NCI-H128 (cell line): Measurements from ENCODE around the gene SUPT6H.
"Not testable (repeated sequence)": the region's sequence is repeated elsewhere in the genome, so short reads cannot be mapped to it uniquely, and the experiment has no call there.

Experiments
- DNase-seq: peaks from one replicate; lab custom pipeline; 2025; ENCODE audit not compliant: unreplicated experiment; lab: John Stamatoyannopoulos, UW

Gene SUPT6H

DNA sequence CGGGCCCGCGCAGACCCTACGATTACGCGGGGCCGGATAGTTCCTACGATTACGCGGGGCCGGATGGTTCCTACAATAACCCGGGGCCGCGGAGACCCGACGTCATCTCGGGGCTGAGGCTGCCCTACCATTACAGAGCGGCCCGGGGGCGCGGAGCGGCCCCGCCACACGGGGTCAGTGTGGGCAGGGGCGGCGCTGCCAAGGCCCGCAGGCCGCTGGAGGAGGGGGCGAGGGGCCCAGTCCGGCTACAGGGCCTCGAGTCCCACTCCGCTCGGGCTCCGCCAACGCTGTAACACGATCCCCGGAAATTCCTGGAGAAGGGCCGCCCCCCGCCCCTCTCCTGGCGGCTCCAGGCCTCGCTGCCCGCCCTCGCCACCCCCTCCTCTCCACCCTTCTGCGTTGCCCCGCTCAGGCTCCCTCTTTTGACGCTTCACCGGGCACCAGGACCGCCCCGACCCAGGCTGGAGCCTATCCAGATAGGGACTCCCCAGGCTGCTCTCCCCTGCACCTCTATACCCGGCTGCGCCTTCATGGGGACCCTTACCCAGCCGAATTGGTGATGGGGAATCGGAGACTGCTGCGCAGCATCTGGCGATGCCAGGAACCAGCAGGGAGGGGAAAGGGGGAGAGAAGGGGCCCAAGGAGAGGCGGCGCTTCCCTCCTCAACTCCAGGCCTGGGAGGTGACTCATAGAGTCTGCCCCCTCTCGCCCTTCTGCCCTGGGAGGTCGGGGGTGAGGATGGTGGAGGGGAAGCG is 55.8 kb downstream of the SUPT6H start, which contains the start of gene RAB34:
RAB34 (minus strand) TSS at position 291 of the 755 bp plus-strand sequence. CDS start 602 bp downstream, outside the sequence.
- peak; percentile 7 for DNase-seq

DNA sequence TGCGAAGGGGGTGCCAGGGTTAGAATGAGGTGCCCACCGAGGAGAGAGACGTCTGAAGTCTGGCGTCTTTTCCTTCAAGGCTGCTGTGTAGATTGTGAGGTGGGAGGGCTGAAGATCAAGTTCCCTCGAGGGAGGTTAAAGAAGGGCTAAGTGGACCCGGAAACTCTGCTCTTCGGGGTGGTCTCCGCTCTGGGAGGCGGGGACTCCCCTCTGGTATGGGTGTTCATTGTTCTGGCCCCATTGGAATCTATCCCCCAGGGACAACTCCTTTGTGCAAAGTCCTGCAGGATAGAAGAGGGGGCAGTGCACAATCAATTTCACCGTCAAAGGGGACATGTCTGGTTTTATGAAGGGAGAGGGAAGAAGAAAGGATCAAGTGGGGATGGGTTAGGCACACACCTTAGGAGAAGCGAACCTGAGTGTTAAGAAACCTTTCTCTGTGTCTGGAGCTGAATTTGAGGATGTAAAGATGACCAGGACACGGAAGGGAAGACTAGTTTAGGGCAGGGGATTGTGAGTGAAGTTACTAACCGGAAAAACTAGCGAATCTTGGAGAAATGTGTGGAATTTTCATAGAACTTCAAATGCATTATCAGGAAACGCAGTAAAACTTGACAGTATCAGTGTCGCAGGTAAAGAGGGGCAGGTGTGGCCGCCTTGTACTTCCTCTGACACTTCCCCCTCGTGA is 56.5 kb downstream of the SUPT6H start:
- no peak for DNase-seq

- no peak for DNase-seq
Observed at GRCh38 chr17:28719021-28719433, 57.0 kb downstream of the SUPT6H start.

- DNase-seq: no peak
Observed at GRCh38 chr17:28720247-28720996, 58.4 kb downstream of the SUPT6H start.

DNA sequence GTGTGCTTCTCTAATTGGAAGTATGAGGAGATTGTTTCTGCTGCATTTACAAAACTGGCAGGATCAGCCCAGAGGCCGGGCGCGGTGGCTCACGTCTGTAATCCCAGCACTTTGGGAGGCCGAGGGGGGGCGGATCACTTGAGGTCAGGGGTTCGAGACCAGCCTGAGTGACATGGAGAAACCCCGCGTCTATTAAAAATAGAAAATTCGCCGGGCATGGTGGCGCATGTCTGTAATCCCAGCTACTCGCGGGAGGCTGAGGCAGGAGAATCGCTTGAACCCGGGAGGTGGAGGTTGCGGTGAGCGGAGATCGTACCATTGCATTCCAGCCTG is 59.0 kb downstream of the SUPT6H start:
- DNase-seq: not testable (repeated sequence)

DNA sequence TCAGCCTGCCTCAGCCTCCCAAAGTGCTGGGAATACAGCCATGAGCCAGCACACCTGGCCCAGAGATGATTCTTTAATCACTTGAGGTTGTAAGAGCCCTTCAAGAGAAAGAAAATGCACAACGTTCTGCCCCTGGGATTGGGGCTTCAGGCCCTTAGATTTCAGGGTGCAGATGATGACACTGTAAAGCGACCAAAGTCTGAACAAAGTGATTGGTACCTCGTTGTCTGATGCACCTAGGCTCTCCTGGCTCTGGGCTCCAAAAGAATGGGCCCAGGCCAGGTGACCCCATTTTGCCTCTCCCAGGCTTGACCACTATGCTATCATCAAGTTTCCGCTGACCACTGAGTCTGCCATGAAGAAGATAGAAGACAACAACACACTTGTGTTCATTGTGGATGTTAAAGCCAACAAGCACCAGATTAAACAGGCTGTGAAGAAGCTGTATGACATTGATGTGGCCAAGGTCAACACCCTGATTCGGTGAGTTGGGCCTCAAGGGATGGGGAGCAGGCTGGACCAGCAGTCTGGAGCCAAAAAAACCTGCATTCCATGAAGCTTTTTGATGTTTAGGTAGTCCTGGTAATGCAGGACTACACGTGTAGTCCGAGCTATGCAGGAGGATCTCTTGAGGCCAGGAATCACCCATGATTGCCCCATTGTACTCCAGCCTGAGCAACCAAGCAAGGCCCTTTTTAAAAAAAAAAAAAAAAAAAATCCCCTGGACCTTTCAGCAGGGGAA is 60.6 kb downstream of the SUPT6H start:
- DNase-seq: no peak

- DNase-seq: no peak
Observed at GRCh38 chr17:28723159-28723835, 61.3 kb downstream of the SUPT6H start.

- not testable (repeated sequence) for DNase-seq
Observed at GRCh38 chr17:28723836-28724499, 62.0 kb downstream of the SUPT6H start.

DNA sequence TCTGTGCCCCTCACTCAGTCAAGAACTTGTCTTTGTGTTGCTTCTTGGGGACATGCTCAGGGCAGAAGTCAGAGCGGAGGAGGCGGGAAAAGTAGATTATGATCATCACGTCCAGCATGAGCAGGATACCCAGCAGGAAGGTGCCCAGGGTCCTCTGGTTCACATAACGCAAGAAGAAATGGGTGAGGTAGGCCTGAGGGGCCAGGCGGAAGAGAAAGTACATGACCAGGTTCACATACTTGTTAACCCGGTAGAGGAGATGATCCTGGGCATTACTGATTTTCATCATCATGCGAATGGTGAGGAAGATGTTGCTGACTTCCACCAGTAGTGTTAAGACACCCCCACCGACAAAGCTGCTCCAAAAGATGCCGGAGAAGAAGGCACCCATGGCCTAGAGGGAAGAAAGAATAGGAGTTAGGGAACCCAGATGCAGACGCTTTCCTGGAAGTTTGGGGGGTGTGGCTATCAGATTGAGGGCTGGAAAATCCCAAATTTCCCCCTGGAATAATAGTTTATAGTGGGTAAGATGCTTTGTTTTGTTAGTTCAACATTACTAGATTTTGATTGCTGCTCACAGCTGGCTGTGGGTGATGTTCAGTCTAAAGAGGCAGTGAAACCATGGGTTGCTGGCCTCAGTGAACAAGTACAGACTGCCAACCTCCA is 62.6 kb downstream of the SUPT6H start:
- DNase-seq: no peak

GRCh38 chr17:28725166-28725659 is 63.2 kb downstream of the SUPT6H start:
- no peak for DNase-seq

GRCh38 chr17:28725660-28726225 is 63.7 kb downstream of the SUPT6H start:
- peak; percentile 18 for DNase-seq

DNA sequence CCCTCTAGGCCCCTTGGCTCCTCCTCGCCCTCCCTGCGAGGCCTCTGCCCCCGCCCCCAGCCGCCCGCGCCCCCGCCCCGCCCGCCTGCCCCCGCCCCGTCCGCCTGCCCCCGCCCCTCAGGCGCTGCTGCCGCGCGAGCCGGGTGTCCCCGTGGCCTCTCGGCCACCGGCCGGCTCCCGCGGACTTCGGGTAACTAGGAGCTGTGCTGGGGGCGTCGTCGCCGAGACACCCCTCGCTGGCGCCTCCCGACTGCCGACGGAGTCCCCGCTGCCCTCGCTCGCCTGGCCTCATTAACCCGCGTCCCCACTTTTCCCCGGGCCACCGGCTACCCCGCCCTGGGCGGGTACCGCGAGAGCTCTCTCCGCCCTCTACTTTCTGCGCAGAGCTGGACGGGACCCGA is 64.2 kb downstream of the SUPT6H start, which contains the start of gene TLCD1:
TLCD1 (minus strand) TSS at position 8 of the 401 bp plus-strand sequence. CDS start 136 bp downstream, outside the sequence.
- no peak for DNase-seq

DNA sequence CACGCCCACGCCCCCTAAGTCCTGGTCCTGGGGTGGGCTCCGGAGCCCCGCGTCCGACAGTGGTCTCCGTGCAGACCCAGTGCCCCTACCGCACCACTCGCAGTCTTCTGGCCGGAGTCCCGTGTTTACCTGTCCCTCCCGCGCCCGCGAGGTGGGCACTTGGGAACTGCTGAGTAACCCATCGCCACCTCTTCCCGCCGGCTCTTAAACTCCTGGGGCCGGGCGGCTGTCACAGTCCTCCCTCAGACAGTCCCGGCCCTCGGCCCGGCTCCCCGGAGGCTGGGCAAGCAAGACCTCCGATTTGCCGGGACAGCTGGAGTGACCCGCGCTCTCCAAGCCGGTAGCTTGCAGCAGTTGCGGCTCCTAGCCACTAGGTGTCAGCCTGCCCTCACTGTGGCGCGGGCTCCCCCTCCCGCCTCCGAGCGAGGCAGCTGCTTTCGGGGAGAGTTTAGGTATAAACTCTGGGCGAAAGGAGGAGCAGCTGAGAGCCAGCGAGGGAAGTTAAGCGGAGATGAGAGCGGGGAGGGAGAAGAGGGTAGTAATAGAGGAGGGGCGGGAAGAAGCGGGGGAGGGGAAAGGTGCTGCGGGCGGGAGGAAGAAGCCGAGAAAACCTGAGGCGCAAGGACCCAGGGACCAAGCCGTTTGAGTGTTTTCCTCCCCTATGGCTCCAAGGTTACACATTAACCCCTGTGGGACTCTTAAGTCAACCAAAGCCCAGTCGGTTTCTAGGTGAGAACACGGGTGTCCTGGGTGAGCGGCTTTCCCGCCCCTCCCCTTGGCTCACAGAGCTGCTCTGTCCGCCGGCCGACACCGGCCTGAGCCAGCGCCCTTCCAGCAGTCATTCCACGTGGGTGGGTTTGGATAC is 64.9 kb downstream of the SUPT6H start:
- peak; percentile 85 for DNase-seq

- DNase-seq: peak; percentile 66
Observed at GRCh38 chr17:28728364-28729200, 66.6 kb downstream of the SUPT6H start, which contains the start of gene NEK8. Gene NEK8 (plus strand): TSS chr17:28728788. CDS start chr17:28728814, 26 bp downstream.

- no peak for DNase-seq
Observed at GRCh38 chr17:28729950-28730330, 67.9 kb downstream of the SUPT6H start.

DNA sequence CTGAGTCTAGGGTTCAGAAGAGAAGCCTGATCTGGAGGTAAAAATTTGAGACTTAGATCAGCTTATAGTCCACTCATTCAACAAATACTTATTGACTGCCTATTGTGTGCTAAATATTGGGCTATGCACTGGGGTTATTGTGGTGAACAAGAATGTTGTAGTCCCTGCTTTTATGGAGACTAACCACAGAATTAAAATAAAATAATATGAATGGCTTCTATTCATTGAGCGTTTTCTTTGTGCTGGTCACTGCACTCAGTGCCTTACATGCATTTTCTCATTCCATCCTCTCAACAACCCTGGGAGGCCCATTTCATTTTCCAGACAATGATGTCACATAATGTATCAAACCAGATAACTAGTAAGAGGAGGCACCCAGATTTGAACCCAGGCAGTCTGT is 71.3 kb downstream of the SUPT6H start:
- no peak for DNase-seq

GRCh38 chr17:28734712-28735241 is 72.8 kb downstream of the SUPT6H start:
- no peak for DNase-seq
